Left cardiac atrium (tissue), 4 donors: Measurements from ENCODE around the gene PLEKHH1. TPM values are rescaled to one million over a fixed set of nuclear protein-coding genes. Genes with fewer than 3 reads are reported as not detected.
A peak's percentile ranks its signal among the peaks of the same experiment; 100 is the strongest.
"Not testable (repeated sequence)": the region's sequence is repeated elsewhere in the genome, so short reads cannot be mapped to it uniquely, and the experiment has no call there.

Source experiments
- ATAC-seq, 2 donors: fragments of 200-7000 bp; cut with Tn5 transposase; one replicate each; pipeline ENCODE4 v1.9.1; 2020; ENCODE audit warnings: mild to moderate bottlenecking in 2 of 2, moderate library complexity in 2 of 2
- DNase-seq: peaks from one replicate; pipeline ENCODE4 v3.0.0-alpha.2; 2020
- intact Hi-C, 2 donors: fragments of 100-400 bp; cut with DNase I; formaldehyde crosslinking; loops; one replicate each; pipeline versions ENCODE4 v1.14.1 to v1.15.1; 2022 to 2023
- total RNA-seq, 2 donors: library from RNA; stranded (reverse); fragmentation: NEBNext Ultra II Directional; extraction: Animal tissue kit (Norgen Biotek cat#: 25700); gene quantifications; one replicate each; pipeline ENCODE4 v1.2.1, GENCODE V29; 2021
- donor health status: DM: no; HTN: yes; CAD: no.
- donor health status: DM: no; HTN: yes; CAD: no; lungs with severe emphysema.
- donor health status: DM: yes; HTN: yes; CAD: no.
- donor health status: Dilated cardiomyopathy.

PLEKHH1 gene
- total RNA-seq, 2 donors from 2014 or later, result 3.6 to 5.5 TPM

DNA sequence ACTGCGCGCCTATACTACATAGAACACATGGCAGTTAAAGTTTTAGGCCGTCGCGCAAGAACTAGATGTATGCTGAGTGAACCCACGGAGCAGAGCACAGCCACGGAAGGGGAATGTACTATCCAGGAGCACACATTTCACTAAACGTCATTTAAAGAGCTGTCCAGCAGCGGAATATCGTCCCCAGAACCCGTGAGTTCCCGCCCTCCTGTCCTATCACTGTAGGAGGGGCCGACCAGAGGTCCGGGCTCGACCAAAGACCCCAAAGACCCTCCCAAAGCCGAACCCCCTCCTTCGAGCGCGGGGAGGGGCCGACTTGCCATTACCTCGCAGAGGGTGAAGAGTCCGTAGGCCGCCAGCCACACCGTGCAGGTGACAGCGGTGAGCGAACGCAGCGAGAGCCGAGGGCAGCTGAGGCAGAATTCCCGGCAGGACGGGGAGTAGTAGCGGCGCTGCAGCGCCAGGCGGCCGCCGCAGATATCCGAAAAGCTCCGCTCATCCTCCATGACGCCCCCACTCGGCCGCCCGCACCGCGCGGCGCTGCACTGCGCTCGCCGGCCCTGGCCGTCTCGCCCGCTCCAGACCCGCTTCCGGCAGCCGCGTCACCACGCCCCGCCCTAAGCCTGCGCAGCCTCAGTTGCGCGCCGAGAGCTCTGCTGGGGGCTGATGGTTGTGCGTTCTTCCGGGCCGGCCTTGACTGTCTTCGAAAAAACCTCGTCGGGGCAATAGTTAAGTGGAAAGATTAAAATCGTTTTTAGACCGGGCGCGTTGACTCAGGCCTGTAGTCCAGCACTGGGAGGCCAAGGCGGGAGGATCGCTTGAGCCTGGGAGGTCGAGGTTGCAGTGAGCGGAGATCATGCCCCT, 66.8 kb downstream of the PLEKHH1 start, which contains the start of gene PIGH:
PIGH (minus strand) TSS at position 571 of the 864 bp plus-strand sequence; CDS start at position 506, 65 bp downstream.
- peak; percentile 92 for DNase-seq
- intact Hi-C loops, result no loop called here
- peak; percentile 100 for ATAC-seq

DNA sequence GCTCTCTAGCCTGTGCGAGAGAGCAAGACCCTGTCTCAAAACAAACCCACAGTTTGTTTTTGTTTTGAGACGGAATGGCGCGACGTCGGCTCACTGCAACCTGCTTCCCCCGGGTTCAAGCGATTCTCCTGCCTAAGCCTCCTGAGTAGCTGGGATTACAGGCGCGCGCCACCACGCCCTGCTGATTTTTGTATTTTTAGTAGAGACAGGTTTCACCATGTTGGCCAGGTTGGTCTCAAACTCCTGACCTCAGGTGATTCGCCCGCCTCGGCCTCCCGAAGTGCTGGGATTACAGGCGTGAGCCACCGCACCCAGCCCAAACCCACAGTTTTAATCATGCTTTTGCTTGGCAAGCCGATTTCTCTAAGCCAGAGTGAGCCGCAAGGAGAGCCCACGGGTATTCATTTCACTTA, 67.5 kb downstream of the PLEKHH1 start:
- ATAC-seq, intact Hi-C loops, DNase-seq: not testable (repeated sequence)

DNA sequence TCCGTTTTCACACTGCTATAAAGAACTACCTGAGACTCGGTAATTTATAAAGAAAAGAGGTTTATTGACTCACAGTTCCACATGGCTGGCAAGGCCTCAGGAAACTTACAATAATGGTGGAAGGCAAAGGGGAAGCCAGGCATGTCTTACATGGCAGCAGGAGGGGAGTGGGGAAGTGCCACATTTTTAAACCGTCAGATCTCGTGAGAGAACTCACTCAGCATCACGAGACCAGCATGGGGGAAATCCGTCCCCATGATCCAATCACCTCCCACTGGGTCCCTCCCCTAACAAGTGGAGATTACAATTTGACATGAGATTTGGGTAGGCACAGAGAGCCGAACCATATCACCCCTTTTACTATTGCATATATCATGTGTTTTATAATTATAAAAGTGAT, 69.0 kb downstream of the PLEKHH1 start:
- intact Hi-C loops, result no loop called here
- DNase-seq (no peak), ATAC-seq (no peak)

DNA sequence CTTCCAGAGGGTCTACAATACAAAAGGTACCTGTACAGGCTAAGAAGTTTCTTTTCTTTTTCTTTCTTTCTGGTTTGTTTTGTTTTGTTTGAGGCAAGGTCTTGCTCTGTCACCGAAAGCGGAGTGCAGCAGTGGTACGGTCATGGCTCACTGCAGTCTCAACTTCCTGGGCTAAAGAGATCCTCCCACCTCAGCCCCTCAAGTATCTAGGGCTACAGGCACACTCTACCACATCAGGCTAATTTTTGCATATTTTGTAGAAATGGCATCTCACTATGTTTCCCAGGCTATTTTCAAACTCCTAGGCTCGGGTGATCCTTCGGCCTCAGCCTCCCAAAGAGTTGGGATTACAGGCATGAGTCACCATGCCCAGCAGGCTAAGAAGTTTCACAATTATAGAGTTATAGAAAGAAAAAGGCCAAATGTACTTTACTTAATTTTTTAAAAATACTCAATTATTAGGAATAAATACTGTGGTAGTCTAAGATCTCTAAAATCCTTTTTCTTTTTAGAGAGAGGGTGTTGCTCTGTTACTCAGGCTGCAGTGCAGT, 70.0 kb downstream of the PLEKHH1 start:
- DNase-seq (no peak), ATAC-seq (no peak)
- intact Hi-C loops, result no loop called here

DNA sequence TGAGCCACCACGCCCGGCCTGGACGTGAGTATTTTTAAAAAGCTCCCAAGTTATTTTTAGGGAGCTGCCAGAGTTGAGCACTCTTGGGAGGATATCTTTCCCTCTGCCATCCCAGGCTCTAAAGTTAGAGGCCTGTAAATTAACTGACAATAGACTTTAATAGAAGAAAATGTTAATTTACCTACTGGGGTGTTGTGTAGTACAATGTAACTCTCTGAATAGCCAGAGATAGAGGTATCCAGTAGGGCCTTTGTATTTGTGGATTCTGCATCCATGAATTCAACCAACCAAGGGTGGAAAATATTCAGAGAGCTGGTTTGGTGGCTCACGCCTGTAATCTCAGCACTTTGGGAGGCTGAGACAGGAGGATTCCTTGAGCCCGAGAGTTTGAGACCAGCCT, 74.6 kb downstream of the PLEKHH1 start:
- intact Hi-C loops, result no loop called here
- DNase-seq, result no peak
- no peak for ATAC-seq

DNA sequence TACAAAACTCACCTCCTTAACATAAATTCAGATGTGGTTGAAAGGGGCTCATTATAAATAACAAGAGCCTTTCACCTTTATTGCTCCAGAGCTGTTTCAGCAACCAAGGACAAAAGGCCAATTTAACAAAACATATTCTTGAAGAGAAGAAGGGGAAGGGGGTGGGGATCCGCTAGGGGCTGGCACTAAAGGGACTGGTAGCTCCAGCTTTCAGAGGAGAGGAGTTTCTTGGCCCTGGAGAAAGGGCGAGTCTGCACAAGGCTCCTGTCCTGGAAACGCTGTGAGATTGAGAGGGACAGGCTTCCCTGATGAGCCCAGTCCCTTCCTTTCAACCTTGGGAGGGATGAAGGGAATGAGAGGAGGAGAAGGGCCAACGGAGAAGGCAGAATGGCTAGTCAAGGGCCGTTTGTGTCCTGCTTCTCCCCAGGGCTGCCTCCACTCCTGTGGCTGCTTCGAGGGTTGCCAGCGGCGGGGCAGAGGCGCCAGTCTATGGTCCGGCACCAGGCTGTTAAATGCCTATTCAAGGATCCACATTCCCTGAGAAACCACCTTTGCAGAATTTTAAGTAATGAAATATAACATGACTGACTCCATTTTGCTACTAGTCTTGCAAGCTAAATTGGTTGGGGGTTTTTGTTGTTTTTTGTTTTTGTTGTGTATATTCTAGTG, 76.7 kb downstream of the PLEKHH1 start:
- DNase-seq (no peak), ATAC-seq (no peak)
- intact Hi-C loops, result loop anchor here in 1 of 2 donors (10.0 kb wide), 1 partner anchor 85 kb away; the partner anchor contains the start of gene RDH11

DNA sequence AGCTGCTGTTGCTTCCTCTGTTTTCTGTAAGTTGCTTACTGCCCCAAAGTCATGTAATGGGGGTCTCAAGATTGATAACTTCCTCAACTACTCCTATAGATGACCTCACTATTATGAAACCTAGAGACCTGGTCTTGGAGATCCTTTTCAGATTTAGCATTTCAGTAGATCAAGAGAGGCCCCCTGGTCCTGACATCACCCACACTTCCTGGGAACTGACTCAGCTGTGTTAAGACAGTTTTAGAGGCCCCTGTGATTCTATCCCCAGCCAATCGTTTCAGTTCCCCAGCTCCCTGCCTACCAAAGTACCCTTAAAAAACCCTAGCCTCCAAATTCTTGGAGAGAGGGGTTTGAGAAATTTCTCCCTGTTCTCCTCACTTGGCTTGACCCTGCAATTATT, 77.4 kb downstream of the PLEKHH1 start:
- intact Hi-C loops, result loop anchor here in 1 of 2 donors (10.0 kb wide), 1 partner anchor 84 kb away; the partner anchor contains the start of gene RDH11
- DNase-seq, result no peak
- no peak for ATAC-seq

DNA sequence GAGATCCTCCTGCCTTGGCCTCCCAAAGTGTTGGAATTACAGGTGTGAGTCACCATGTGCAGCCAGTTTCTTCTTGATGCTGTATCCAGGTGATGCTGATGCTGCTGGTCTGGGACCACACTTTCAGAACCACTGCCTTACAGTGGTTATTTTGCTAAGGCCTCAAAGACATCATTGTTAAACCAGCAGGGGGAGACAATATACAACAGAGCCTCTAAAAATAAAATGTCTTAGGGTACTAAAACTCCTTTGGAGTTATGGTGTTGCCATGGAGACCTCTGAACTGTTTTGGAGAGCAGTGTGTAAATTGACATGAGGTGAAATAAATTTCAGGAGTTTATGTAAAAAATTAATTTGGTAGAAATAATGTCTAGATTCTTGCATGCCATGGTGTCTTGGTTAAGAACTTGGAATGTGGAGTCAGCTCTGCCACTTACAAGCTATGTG, 85.5 kb downstream of the PLEKHH1 start:
- intact Hi-C loops, result loop anchor here (1.0 to 10.0 kb wide), 3 partner anchors 49 to 86 kb away; partner anchors contain the start of gene RDH11 (in 1 of the 2)
- ATAC-seq (peak; percentile 67 to 70), DNase-seq (no peak)

DNA sequence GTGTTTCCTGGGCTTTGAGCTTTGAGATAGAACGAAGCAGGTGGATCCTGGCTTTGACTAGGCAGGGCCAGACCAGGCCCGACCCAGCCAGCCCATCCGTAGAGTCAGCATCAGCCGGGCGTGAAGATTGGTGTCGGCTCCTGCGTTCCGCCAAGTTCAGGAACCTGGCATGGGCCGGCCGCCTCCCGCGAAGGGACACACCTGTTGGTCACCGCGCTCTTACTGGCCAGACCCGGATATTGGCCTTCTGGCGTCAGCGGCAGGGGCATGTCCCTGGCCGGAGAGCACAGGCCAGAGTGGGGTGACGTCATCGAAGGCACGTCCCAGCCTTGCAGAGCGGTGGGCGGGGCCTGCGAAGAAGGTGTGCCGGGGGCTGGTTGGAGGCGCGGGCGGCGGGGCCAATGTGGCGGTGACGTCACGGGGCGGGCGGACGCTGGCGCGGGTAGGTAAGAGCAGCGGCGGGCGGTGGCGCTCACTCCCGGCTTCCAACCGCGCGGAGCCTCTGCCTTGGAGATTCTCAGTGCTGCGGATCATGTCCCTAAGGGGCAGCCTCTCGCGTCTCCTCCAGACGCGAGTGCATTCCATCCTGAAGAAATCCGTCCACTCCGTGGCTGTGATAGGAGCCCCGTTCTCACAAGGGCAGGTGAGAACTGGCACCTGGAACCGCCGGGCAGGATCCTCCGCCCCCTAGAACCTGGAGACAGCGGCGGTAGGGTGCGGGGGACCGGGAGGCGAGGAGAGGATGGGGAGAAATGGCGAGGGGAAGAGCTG, 86.5 kb downstream of the PLEKHH1 start, which contains the start of gene ARG2:
ARG2 (plus strand) TSS at position 475 of the 771 bp plus-strand sequence; CDS start at position 533, 58 bp downstream.
- peak; percentile 98 to 99 for ATAC-seq
- DNase-seq, result peak; percentile 98

DNA sequence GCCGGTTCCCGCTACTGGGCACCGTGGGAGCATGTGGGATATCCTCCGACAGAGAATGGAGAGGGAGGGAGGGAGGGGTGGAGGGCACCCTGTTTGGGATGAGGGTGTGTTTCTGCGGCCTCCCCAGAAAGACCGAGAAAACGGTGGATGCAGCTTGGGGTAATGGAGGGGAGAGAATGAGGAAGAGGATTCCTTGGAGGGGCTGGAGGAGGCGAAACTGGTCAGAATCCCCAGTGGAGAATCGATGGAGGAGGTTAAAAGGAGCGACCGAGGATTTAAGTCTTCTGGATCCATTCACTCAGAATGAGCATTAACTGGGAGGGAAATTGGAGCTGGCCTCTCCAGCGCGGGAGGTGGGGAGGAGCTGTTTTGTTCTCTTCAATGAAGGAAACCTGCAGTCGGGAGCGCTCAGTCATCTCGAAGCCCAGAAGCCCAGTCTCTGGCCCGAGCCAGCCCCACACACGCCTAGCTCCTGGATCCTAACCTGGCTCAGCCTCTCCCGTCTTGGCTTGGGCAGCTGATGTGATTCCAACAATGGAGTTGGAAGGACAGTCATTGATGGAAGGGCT, 87.2 kb downstream of the PLEKHH1 start:
- intact Hi-C loops, result no loop called here

More for the DNA sequence above, 86.5 kb downstream of the PLEKHH1 start, which contains the start of gene ARG2:
- intact Hi-C loops, result loop anchor here (5.0 to 10.0 kb wide), 2 partner anchors 48 to 75 kb away; partner anchors contain the start of gene RDH11 (in 1 of the 2)

DNA sequence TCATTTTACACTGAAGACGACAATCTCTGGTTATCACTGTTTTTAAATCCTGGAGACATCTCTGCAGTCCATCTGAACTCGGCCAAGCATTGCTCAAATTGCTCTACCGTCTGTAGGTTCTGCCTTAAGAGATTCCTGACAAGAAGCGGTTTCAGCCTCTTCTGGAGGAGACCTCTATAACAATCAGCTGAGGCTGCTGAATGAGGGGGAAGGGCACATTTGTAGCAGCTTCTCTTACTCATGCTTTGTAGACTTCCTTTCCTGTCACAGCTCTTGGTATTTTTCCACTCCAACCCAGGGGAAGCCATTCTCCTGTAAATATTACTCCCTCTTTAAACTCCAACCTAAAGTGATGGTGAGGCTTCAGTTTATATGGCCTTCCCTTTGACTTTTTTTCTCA, 89.6 kb downstream of the PLEKHH1 start:
- intact Hi-C loops, result no loop called here
- DNase-seq (no peak), ATAC-seq (peak in 1 of 2 donors; percentile 15)

More for the DNA sequence above, 87.2 kb downstream of the PLEKHH1 start:
- DNase-seq (no peak), ATAC-seq (peak in 1 of 2 donors; percentile 2)

DNA sequence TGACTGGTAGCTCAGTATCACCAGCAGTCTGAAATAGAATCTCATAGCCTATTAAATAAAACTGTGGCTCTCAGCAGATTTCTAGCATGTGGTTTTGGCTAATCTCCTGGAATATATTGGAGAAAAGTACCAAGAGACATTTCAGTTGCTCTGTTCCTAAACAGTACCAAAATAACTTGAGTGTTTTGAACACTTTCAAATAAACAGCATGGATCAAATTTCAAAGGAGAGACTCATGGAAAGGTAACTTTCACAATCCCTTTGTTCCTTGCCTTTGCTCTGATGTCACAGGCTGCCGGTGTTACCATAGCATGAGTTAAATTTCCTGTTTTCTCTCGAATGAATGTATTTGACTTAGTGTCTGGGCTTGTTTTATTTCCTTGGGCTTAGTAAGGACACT, 90.0 kb downstream of the PLEKHH1 start:
- intact Hi-C loops, result no loop called here
- ATAC-seq (no peak), DNase-seq (no peak)

DNA sequence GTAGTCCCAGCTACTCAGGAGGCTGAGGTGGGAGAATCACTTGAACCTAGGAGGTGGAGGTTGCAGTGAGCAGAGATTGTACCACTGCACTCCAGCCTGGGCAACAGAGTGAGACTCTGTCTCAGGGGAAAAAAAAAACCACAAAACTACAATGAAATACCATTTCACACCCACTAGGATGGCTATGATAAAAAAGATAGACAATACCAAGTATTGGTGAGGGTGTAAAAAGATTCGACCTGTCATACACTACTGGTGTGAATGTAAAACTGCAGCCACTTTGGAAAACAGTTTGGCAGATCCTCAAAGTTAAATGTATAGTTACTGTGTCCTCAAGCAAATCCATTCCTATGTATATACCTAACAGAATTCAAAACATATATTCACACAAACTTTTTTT, 93.0 kb downstream of the PLEKHH1 start:
- intact Hi-C loops, ATAC-seq, DNase-seq: not testable (repeated sequence)

DNA sequence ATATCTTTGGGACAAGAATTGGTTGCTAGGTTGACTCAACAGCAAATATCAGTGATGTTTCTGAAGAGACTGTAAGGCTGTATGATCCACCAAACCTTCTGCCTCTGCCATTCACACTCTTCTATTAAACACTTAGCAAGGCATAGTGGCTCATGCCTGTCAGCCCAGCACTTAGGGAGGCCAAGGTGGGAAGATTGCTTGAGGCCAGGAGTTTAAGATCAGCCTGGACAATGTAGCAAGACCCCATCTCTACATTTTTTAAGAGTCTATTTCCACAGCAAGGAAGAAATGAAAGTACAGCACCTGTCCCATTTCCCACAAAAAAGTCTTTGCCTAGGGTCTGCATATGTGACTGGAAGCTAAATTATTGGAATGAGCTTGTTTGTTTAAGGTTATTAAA, 94.4 kb downstream of the PLEKHH1 start:
- ATAC-seq (no peak), DNase-seq (no peak)
- intact Hi-C loops, result no loop called here

DNA sequence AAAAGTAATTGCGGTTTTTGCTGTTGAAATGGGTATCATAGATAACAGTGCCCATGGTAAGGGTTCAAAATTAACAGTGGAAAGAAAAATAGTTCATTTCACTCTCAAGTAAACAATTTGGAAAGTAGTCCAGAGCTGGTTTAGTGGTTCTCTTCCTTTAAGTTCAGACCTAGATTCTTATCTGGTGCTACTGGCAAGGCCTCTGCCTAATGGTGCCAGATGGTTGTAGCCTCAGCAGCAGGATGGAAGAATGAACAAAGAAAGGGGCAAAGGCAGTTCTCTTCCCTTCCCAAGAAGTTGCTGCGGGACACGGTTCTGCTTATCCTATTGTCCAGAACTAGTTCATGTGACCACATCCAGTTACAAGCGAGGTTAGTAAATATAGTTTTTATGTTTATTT, 97.1 kb downstream of the PLEKHH1 start:
- intact Hi-C loops, result no loop called here
- ATAC-seq (no peak), DNase-seq (no peak)

DNA sequence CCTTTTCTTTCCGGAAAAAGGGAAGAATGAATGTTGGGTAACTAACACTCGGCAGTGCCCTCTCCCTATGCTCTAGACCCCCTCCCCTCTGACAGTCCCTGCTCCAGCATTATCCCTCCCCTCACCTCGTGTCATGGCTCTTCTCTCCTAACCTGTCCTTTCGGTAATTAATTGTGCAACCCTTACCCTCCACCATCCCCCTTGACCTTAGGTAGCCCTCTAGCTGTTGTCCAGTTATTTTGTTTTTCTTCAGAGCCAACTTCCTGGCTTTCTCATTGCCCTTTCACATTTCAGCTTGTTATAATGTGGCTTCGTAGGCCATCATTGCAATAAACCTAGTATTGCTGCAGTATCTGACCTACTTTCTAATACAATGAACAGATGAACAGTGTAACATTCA, 97.8 kb downstream of the PLEKHH1 start:
- no peak for ATAC-seq
- intact Hi-C loops, result no loop called here
- DNase-seq, result no peak

DNA sequence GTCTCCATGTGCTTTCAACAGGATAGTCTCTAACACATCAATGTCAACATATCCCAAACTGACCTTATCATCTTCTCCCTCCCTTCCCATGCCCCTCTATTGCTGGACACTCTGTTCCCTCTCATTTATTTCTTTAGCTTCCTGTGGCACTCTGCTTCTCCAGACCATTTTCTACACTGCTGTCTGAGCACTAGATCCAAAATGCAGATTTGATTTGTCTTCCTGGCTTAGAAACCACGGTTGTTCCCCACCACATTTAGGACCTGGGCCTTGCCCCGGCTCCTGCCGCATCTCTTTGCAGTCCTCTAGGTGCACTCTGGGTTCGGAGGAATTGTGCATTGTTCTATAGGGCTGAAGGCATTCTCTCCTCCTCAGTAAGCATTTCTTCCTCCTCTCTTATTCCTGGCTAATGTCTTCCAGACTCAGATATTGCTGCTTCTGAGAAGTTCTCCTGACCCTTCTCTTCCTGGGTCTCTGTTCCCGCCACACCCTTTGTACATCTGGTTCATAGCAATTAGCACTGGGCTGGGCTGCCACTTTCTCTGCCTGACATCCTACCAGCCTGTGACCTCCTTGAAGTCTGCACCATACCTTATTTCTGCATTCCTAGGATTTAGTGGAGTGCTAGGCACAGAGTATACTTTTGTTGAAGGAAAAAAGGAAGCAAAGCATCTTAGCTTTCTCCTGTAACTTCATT, 100.5 kb downstream of the PLEKHH1 start:
- ATAC-seq, result no peak
- no peak for DNase-seq
- intact Hi-C loops, result no loop called here
